OCI-M1 (cell line): ENCODE results near the gene SPTA1.

Source experiments
- DNase-seq: peaks from one replicate; lab custom pipeline; 2025; lab: John Stamatoyannopoulos, UW

SPTA1 gene

GRCh38 chr1:158572226-158572625, 114.3 kb downstream of the SPTA1 start:
- no peak for DNase-seq

- no peak for DNase-seq
Measured at GRCh38 chr1:158570480-158570879, 116.0 kb downstream of the SPTA1 start, which contains the start of gene OR6P1. TSS of gene OR6P1 (minus strand) at chr1:158570580. CDS start at chr1:158563604, 6,976 bp downstream.

- peak; percentile 81 for DNase-seq
Measured at GRCh38 chr1:158564608-158565007, 121.9 kb downstream of the SPTA1 start.

GRCh38 chr1:158563853-158564252, 122.7 kb downstream of the SPTA1 start:
- no peak for DNase-seq
